ENCODE measurements around the gene RIMS4.
A peak's percentile ranks its signal among the peaks of the same experiment; 100 is the strongest.

Gene RIMS4

DNA sequence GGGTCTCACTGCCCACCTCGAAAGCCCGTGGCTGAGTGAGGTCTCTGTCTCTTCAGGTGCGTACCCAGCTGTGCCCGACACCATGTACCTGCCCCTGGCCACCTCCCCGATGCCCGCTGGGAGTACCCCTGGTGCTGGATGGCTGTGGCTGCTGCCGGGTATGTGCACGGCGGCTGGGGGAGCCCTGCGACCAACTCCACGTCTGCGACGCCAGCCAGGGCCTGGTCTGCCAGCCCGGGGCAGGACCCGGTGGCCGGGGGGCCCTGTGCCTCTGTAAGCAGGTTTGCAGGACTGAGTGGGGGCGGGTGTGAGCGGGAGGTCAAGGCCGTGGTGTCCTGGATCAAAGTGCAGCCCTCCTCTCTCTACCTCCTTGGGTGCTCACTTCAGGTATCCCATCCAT is 90.5 kb downstream of the RIMS4 start:
- H3K36me3 ChIP-seq (replicated peaks): no peaks in the 10 kb centered on the region
- peaks cover 5% of the 10 kb centered on the region for H3K27me3 ChIP-seq (replicated peaks)
- no peak for DNase-seq
- no peak overlapping the region for H3K4me3 ChIP-seq (ENCODE audit: low read depth, low read length)
- in situ Hi-C loops (cut with HindIII; ENCODE audit: low pct_ligation_motif_present, low sequenced_read_pairs): no loop called here
- no peak overlapping the region for H3K27ac ChIP-seq
- TF ChIP-seq, protein P1, sequence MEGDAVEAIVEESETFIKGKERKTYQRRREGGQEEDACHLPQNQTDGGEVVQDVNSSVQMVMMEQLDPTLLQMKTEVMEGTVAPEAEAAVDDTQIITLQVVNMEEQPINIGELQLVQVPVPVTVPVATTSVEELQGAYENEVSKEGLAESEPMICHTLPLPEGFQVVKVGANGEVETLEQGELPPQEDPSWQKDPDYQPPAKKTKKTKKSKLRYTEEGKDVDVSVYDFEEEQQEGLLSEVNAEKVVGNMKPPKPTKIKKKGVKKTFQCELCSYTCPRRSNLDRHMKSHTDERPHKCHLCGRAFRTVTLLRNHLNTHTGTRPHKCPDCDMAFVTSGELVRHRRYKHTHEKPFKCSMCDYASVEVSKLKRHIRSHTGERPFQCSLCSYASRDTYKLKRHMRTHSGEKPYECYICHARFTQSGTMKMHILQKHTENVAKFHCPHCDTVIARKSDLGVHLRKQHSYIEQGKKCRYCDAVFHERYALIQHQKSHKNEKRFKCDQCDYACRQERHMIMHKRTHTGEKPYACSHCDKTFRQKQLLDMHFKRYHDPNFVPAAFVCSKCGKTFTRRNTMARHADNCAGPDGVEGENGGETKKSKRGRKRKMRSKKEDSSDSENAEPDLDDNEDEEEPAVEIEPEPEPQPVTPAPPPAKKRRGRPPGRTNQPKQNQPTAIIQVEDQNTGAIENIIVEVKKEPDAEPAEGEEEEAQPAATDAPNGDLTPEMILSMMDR (IDR thresholded peaks at IDR 0.05; ENCODE audit: low read depth, low read length, missing control alignments): no peak

DNA sequence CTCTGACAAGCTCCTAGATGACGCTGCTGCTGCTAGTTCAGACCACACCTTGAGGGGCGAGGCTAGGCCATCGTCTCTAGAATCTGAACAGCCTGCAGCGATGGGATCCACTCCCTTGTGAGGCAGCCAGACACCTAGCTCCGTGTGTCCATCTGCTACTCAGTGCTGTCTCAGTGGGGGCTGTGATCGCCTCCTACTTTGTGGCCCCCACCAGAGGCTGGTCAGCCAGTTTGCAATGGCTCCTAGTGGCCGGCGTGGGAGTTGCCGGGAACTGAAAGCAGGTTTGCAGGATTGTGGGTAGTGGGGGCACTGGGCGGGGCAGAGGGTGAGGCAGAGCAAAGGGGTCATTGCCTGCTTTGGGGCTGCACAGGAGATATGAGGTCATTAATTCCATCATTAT is 92.4 kb downstream of the RIMS4 start:
- Histone ChIP-seq H3K36me3 (replicated peaks) (no peaks in the 10 kb centered on the region), H3K27me3 (replicated peaks) (peaks cover 5% of the 10 kb centered on the region), H3K27ac (no peak overlapping the region), H3K4me3 (ENCODE audit: low read depth, low read length) (no peak overlapping the region)
- in situ Hi-C loops (cut with HindIII; ENCODE audit: low pct_ligation_motif_present, low sequenced_read_pairs): no loop called here
- TF ChIP-seq, protein P1 (IDR thresholded peaks at IDR 0.05; ENCODE audit: low read depth, low read length, missing control alignments): peak; percentile 73
- no peak for DNase-seq

DNA sequence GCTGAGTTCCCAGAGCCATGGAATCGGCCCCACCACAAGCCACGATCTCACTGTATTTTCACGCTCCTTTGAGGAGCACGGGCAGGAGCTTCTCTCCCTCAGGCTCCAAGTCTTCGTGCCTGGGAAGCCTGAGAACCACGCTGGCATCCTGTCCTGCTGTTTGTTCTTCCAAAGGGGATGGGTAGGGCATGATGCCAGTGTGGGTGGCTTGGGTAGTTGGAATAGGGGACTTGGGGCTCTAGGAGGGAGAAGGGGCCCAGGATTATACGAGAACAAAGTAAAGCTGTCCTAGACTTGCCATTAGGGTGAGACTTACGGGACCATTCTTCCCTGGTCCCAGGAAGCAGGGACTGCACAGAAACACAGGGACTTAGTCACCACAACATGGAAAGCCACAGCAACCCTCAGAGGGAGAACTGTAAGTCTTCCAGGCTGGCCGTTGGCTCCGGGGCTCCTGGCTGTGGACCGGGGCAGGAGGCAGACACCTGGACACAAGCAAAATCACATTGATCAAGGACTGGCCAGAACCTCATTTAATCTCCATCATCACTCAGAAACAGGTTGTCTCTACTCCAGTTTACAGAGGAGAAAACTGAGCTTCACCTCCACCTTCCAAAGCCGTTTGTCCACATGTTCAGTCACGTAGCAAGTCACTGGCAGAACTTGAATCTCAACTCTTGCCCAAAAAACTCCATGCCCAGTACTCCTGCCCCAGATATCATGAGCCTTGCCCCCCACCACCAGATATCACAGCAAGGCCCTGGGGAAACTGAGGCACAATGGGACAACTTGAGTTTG is 93.8 kb downstream of the RIMS4 start:
- Histone ChIP-seq H3K4me3 (ENCODE audit: low read depth, low read length) (no peak overlapping the region), H3K27me3 (replicated peaks) (peaks cover 9% of the 10 kb centered on the region), H3K27ac (no peak overlapping the region), H3K36me3 (replicated peaks) (no peaks in the 10 kb centered on the region)
- in situ Hi-C loops (cut with HindIII; ENCODE audit: low pct_ligation_motif_present, low sequenced_read_pairs): no loop called here
- DNase-seq: no peak
- TF ChIP-seq, protein P1 (IDR thresholded peaks at IDR 0.05; ENCODE audit: low read depth, low read length, missing control alignments): no peak

DNA sequence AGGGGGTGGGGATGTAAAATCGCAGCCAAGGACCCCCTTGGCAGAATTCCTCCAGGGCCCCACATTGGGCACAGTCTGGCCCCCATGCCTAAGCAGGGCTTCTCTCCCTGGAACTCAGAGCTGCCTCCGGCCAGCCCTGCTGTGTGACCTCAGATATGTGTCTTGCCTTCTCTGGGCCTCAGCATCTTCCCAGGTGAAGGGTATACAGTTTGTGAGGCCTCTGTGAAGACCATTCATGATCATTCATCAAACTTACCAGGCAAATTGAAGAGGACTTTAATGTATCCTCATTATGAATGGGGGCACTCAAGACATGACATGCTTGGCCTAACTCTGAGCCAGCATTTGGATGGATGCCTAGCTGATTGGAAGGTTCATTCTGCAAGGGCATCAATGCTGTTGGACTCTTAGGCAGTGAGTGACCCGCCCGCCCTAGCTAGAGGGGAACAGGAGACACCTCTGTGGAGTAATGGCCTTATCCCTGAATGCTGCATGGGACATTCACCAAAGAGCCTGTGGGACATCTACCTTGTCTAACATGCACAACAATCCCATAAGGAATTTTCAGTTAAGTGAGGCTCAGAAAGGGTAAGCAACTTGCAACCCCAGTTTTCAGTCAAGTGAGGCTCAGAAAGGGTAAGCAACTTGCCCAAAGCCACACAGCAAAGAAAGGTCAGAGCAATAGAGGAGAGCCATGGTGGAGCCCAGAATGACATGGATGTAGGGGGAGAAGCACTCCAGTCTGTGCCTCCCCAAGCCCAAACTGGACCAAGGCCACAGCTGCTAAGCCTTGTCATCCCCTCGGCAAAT is 94.6 kb downstream of the RIMS4 start:
- in situ Hi-C loops (cut with HindIII; ENCODE audit: low pct_ligation_motif_present, low sequenced_read_pairs): no loop called here
- Histone ChIP-seq H3K36me3 (replicated peaks) (no peaks in the 10 kb centered on the region), H3K27me3 (replicated peaks) (peaks cover 15% of the 10 kb centered on the region), H3K27ac (no peak overlapping the region), H3K4me3 (ENCODE audit: low read depth, low read length) (no peak overlapping the region)
- no peak for DNase-seq
- TF ChIP-seq, protein P1 (IDR thresholded peaks at IDR 0.05; ENCODE audit: low read depth, low read length, missing control alignments): no peak

DNA sequence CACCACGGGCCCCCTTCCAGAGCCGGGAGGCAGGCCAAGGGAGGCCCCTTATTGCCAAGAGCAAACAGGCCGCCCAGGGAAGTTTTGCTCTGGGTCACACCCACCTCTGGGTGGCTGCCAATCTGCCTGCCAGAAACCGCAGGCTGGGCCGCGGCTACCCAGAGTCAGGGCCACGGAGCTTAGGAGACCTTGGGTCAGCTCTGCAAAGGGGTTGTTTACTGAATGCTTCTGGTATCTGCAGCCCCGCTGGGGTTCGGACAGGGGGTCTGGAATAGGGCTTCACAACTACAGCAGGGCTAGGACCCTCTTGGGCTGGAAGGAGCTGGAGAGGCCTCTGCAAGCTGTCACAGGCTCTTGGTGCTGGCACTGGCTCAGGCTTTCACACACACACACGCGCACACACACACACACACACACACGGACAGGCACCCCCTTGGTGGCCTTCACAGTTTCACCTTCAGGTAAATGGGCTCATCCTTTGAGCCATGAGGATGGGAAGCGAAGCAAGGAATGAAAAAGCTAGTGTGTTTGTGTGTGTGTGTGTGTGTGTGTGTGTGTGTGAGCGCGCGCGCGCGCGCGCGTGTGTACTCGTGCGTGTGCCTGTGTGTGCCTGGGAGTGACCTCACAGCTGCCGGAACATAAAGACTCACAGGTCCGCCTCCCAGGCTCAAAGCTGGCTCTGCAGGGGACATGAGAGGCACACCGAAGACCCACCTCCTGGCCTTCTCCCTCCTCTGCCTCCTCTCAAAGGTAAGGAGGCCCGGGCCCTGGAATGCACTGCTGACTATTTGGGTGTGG is 95.4 kb downstream of the RIMS4 start, which contains the start of gene CCN5:
CCN5 (plus strand) TSS at position 669 of the 798 bp plus-strand sequence; CDS start at position 691, 22 bp downstream.
- Histone ChIP-seq H3K27ac (no peak within 1 kb of the TSS), H3K27me3 (replicated peaks) (peaks cover 15% of the 10 kb centered on the region), H3K4me3 (ENCODE audit: low read depth, low read length) (no peak within 1 kb of the TSS), H3K36me3 (replicated peaks) (no peaks in the 10 kb centered on the region)
- TF ChIP-seq, protein P1 (IDR thresholded peaks at IDR 0.05; ENCODE audit: low read depth, low read length, missing control alignments): no peak
- DNase-seq: peak; percentile 60
- in situ Hi-C loops (cut with HindIII; ENCODE audit: low pct_ligation_motif_present, low sequenced_read_pairs): no loop called here

All from brain microvascular endothelial cell (primary cell).